HUES64 (cell line): Measurements from ENCODE around the gene TMC1.
A peak's percentile ranks its signal among the peaks of the same experiment; 100 is the strongest.

Experiments
- H3K27ac ChIP-seq: 2 replicates; pipeline ENCODE4 v1.7.0; 2013; ENCODE audit warnings: low read depth, low read length, inconsistent platforms
- H3K27me3 ChIP-seq: 2 replicates; pipeline ENCODE4 v1.6.1; 2013; ENCODE audit warnings: mild to moderate bottlenecking, low read length; ENCODE audit not compliant: insufficient read depth
- H3K36me3 ChIP-seq: 2 replicates; pipeline ENCODE4 v1.6.1; 2013; ENCODE audit warnings: mild to moderate bottlenecking, low read length; ENCODE audit not compliant: insufficient read depth
- H3K4me1 ChIP-seq: 2 replicates; pipeline ENCODE4 v1.6.1; 2013; ENCODE audit warnings: mild to moderate bottlenecking, low read length, moderate library complexity; ENCODE audit not compliant: insufficient read depth
- H3K4me3 ChIP-seq: 2 replicates; pipeline ENCODE4 v1.5.1; 2013; ENCODE audit warnings: mild to moderate bottlenecking, low read length, moderate library complexity
- H3K9ac ChIP-seq: 2 replicates; pipeline ENCODE4 v1.6.1; 2013; ENCODE audit warnings: mild to moderate bottlenecking, low read depth, low read length
- H3K9me3 ChIP-seq: 2 replicates; pipeline ENCODE4 v1.6.1; 2013; ENCODE audit warnings: low read depth, low read length; ENCODE audit not compliant: insufficient read depth
- WGBS: fragments of 150-250, 120-280 bp; methylation state at CpG from one replicate; pipeline ENCODE4 v1.1.7; 2013; ENCODE audit warnings: missing lambda C conversion rate; 5-methylcytosine and 5-hydroxymethylcytosine counted together

TMC1 gene

GRCh38 chr9:72726947-72727346 is 205.5 kb downstream of the TMC1 start:
- H3K9me3 ChIP-seq = peaks cover 15% of the 10 kb centered on the region
- H3K4me3 ChIP-seq = no peak overlapping the region
- peak overlapping the region; percentile 21 for H3K9ac ChIP-seq
- WGBS = 25% methylated on average over 2 of the region's 2 CpGs
- peak overlapping the region; percentile 96 for H3K27ac ChIP-seq
- no peaks in the 10 kb centered on the region for H3K36me3 ChIP-seq
- H3K4me1 ChIP-seq = peaks cover 39% of the 10 kb centered on the region
- no peaks in the 10 kb centered on the region for H3K27me3 ChIP-seq

GRCh38 chr9:72728031-72728770 is 206.8 kb downstream of the TMC1 start:
- H3K27ac ChIP-seq = peak overlapping the region; percentile 96
- H3K9ac ChIP-seq = peak overlapping the region; percentile 44; the same call in 1 of the 2 replicates
- H3K27me3 ChIP-seq = no peaks in the 10 kb centered on the region

DNA sequence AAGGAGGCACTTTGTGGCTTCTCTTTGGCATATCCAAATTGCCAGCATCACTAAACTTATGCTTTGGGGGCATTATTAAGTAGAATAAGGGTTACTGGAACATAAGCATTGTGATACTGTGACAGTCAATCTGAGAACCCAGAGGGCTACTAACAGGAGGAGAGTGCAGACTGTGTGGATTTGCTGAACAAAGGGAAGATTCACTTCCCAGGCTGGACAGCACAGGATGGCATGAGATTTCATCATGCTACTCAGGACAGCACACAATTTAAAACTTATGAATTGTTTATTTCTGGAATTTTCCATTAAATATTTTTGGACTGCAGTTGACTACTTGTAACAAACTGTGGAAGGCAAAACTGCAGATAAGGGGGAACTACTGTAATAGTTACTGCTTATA is 212.5 kb downstream of the TMC1 start:
- Histone ChIP-seq H3K27ac (no peak overlapping the region), H3K9me3 (0 out of 2 replicates have a peak, but pooled peaks cover 3% of the 10 kb centered on the region), H3K9ac (no peak overlapping the region), H3K27me3 (no peaks in the 10 kb centered on the region), H3K4me1 (peaks cover 9% of the 10 kb centered on the region), H3K4me3 (no peak overlapping the region), H3K36me3 (no peaks in the 10 kb centered on the region)

More at GRCh38 chr9:72728031-72728770, 206.8 kb downstream of the TMC1 start:
- Histone ChIP-seq H3K36me3 (no peaks in the 10 kb centered on the region), H3K4me3 (no peak overlapping the region; the same call in 1 of the 2 replicates), H3K4me1 (peaks cover 39% of the 10 kb centered on the region), H3K9me3 (peaks cover 9% of the 10 kb centered on the region)

DNA sequence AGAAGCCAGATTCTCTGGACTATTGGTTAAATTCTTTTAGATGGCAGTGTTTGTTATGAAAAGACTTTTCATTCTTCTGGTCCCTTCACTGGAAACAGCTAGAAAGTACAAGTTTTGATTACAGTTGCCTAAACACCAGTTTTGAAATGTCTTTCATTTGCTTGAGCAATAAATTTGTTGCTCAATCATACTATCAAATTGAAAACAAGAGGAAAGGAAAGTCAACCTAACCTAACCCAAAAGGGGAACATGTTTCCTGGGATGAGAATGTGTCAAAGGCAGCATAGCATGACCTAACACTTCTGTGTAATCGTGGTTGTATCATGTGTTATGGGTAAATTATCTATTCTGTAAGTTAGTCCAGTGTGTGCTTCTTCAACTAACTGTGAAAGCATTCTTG is 213.2 kb downstream of the TMC1 start:
- Histone ChIP-seq H3K9ac (no peak overlapping the region), H3K4me3 (no peak overlapping the region), H3K27me3 (no peaks in the 10 kb centered on the region), H3K4me1 (peaks cover 2% of the 10 kb centered on the region; the same call in 1 of the 2 replicates), H3K27ac (no peak overlapping the region), H3K36me3 (no peaks in the 10 kb centered on the region), H3K9me3 (0 out of 2 replicates have a peak, but pooled peaks cover 3% of the 10 kb centered on the region)
- WGBS = 100% methylated on average over 1 of the region's 1 CpG

DNA sequence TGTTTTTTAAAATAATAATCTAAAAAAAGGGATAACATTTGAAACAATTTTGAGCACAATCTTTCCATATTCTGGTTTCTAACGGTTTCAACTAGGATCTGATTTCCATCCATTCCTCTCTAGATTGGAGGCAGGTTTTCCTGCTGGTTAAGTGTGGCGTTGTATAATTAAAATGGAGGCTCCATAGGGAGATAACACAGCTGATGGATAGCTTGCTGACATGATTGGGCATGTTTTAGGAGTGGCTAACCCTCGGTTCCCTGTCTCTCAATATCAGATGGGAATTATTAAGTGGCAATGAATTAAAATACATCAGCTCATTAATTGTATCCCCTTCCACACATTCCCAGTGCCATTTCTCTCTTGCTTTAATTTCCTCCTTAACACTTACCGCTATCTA is 222.4 kb downstream of the TMC1 start:
- Histone ChIP-seq H3K4me3 (no peak overlapping the region), H3K9me3 (no peaks in the 10 kb centered on the region), H3K36me3 (no peaks in the 10 kb centered on the region), H3K4me1 (no peaks in the 10 kb centered on the region), H3K27ac (no peak overlapping the region), H3K9ac (no peak overlapping the region), H3K27me3 (no peaks in the 10 kb centered on the region)
- 97% methylated on average over 3 of the region's 4 CpGs for WGBS

DNA sequence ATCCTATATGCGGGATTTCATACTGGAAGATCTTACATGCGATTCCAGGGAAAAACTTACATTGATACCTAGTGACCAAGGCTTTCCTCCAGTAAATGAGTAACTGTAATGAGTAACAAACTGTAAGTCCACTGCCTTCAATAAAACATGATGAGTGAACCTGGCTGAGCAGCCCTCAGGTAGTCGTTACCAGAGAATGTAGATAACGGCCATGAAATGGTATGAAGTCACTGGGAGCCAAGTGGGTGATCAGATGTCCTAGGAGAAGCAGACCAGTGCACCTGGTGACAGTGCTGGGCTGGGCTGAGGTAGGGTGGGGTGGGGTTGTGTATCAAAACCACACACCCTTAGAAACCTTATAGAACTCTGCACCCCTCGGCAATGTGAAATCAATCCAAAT is 227.9 kb downstream of the TMC1 start:
- Histone ChIP-seq H3K4me1 (no peaks in the 10 kb centered on the region), H3K27me3 (no peaks in the 10 kb centered on the region), H3K9me3 (no peaks in the 10 kb centered on the region), H3K9ac (no peak overlapping the region), H3K36me3 (no peaks in the 10 kb centered on the region), H3K27ac (no peak overlapping the region), H3K4me3 (no peak overlapping the region)
- WGBS = 98% methylated on average over 5 of the region's 5 CpGs

DNA sequence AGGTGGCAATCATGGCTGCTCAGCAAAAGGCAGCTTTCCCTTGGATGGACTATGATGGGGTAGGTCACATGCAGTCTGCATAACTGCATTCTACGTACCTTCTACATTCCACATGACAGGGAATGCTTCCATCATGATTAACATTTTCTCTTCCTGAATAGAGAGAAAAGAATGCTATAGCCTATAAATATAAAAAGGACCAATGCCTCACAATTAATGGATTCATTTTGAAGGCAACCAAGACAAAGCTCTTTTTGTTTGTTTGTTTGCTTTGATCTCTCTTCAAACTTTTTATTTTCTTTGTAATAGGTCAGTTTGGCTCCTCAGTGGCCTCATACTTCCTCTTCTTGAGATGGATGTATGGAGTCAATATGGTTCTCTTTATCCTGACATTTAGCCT is 230.1 kb downstream of the TMC1 start:
- no peaks in the 10 kb centered on the region for H3K36me3 ChIP-seq
- no peaks in the 10 kb centered on the region for H3K9me3 ChIP-seq
- H3K4me3 ChIP-seq = no peak overlapping the region
- WGBS = 100% methylated on average over 1 of the region's 1 CpG
- no peak overlapping the region for H3K27ac ChIP-seq
- no peaks in the 10 kb centered on the region for H3K27me3 ChIP-seq
- no peaks in the 10 kb centered on the region for H3K4me1 ChIP-seq
- no peak overlapping the region for H3K9ac ChIP-seq

DNA sequence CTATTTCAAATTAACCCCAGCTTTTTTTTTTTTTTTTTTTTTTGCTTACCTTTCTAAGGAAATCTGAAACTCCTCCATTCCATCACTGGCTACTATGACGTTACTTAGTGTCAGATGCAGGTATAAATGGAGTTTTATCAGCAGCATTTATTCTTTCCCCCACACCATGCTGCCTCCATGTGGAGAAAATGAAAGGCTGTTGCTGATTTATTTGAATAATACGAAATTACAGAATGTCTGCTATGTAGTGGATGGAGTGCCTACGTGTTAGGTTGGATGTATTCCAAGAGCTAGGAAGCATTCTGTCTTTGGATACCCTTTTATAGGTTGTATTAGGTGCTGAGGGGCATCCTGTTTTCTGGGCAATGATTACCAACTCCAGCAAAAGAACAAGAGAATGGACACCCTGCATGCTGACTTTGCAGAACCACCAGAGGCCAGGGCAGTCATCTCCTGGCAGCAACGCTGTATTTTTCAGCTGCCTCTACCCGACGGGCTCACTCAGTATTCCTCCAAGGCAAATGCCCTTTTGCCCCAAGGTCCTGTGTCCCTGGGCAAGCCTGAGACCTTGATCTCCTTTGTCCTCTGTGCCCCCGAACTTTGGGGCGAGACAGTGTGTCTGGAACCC is 232.0 kb downstream of the TMC1 start:
- H3K4me1 ChIP-seq = no peaks in the 10 kb centered on the region
- H3K9ac ChIP-seq = no peak overlapping the region
- H3K27ac ChIP-seq = no peak overlapping the region
- H3K4me3 ChIP-seq = no peak overlapping the region
- H3K9me3 ChIP-seq = no peaks in the 10 kb centered on the region
- 95% methylated on average over 7 of the region's 8 CpGs for WGBS
- no peaks in the 10 kb centered on the region for H3K36me3 ChIP-seq
- no peaks in the 10 kb centered on the region for H3K27me3 ChIP-seq

- Histone ChIP-seq H3K27me3 (no peaks in the 10 kb centered on the region), H3K4me1 (no peaks in the 10 kb centered on the region), H3K9me3 (no peaks in the 10 kb centered on the region), H3K36me3 (no peaks in the 10 kb centered on the region), H3K9ac (no peak overlapping the region), H3K27ac (no peak overlapping the region), H3K4me3 (no peak overlapping the region)
- WGBS = 96% methylated on average over 2 of the region's 2 CpGs
Measured at GRCh38 chr9:72755836-72756235, 234.4 kb downstream of the TMC1 start.

GRCh38 chr9:72758944-72759343 is 237.5 kb downstream of the TMC1 start:
- Histone ChIP-seq H3K9ac (no peak overlapping the region), H3K27me3 (no peaks in the 10 kb centered on the region), H3K9me3 (no peaks in the 10 kb centered on the region), H3K4me3 (no peak overlapping the region), H3K36me3 (no peaks in the 10 kb centered on the region), H3K27ac (no peak overlapping the region), H3K4me1 (peaks cover 13% of the 10 kb centered on the region; the same call in 1 of the 2 replicates)
- 94% methylated on average over 4 of the region's 4 CpGs for WGBS

DNA sequence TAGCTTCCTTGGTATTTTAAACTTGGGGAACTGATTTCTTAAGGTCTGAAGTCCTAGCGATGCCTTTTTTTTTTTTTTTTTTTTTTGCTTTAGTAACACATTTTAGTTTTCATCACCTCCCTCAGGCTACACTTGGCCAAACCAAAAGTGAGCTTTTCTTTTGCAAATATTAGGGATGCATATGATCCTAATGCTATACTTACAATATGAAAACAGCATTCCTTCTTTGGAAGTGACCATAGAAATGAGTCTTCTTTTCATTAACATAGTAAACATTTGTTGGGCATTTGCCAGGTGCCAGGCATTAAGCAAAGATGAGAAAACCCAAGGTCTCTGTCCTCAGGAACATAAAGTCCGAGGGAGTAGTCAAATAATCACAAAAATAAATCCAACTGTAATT is 241.6 kb downstream of the TMC1 start:
- Histone ChIP-seq H3K4me1 (peaks cover 13% of the 10 kb centered on the region; the same call in 1 of the 2 replicates), H3K27ac (no peak overlapping the region), H3K9me3 (no peaks in the 10 kb centered on the region), H3K27me3 (no peaks in the 10 kb centered on the region), H3K4me3 (no peak overlapping the region), H3K36me3 (no peaks in the 10 kb centered on the region), H3K9ac (no peak overlapping the region)
- WGBS = 100% methylated on average over 1 of the region's 2 CpGs
